OCI-LY3 (cell line): ENCODE data around the gene ARMC2.

ENCODE experiments used
- EZH2phosphoT487 ChIP-seq: fragments of 200-600 bp; shearing (Covaris generic); IDR thresholded peaks from 2 replicates; pipeline ENCODE4 v1.6.1; 2018; ENCODE audit warnings: antibody characterized with exemption, mixed run types, low read depth
- TF ChIP-seq, protein P1 (sequence below): fragments of 200-600, 300-600 bp; sonication (generic); IDR thresholded peaks from 2 replicates; pipeline ENCODE4 v1.5.1; 2014; ENCODE audit warnings: antibody characterized with exemption, low read length, low read depth

GRCh38 chr6:108848116-108848868 is at the start of gene ARMC2:
- no peak for TF ChIP-seq EZH2phosphoT487
- TF ChIP-seq, protein P1, sequence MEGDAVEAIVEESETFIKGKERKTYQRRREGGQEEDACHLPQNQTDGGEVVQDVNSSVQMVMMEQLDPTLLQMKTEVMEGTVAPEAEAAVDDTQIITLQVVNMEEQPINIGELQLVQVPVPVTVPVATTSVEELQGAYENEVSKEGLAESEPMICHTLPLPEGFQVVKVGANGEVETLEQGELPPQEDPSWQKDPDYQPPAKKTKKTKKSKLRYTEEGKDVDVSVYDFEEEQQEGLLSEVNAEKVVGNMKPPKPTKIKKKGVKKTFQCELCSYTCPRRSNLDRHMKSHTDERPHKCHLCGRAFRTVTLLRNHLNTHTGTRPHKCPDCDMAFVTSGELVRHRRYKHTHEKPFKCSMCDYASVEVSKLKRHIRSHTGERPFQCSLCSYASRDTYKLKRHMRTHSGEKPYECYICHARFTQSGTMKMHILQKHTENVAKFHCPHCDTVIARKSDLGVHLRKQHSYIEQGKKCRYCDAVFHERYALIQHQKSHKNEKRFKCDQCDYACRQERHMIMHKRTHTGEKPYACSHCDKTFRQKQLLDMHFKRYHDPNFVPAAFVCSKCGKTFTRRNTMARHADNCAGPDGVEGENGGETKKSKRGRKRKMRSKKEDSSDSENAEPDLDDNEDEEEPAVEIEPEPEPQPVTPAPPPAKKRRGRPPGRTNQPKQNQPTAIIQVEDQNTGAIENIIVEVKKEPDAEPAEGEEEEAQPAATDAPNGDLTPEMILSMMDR: no peak
